Muscle layer of colon (tissue), 2 donors: ENCODE results near the gene KRT74.

Experiments used
- H3K27ac ChIP-seq: one replicate; pipeline ENCODE4 v1.7.0; 2013; ENCODE audit warnings: low read depth, mild to moderate bottlenecking, low read length, moderate library complexity
- H3K27me3 ChIP-seq, 2 donors: one replicate each; pipeline ENCODE4 v1.7.0; 2013; ENCODE audit warnings: low read length in 2 of 2, mild to moderate bottlenecking in 2 of 2; ENCODE audit not compliant: insufficient read depth in 2 of 2, control insufficient read depth in 1 of 2
- H3K36me3 ChIP-seq: one replicate; pipeline ENCODE4 v1.7.0; 2013; ENCODE audit warnings: mild to moderate bottlenecking, low read length; ENCODE audit not compliant: insufficient read depth
- H3K4me1 ChIP-seq: one replicate; pipeline ENCODE4 v1.7.0; 2013; ENCODE audit warnings: mild to moderate bottlenecking, low read length; ENCODE audit not compliant: insufficient read depth
- H3K4me3 ChIP-seq, 2 donors: one replicate each; pipeline ENCODE4 v1.7.0; 2013; ENCODE audit warnings: low read length in 2 of 2, low read depth in 1 of 2, mild to moderate bottlenecking in 1 of 2, moderate library complexity in 1 of 2
- H3K9ac ChIP-seq: one replicate; pipeline ENCODE4 v1.7.0; 2013; ENCODE audit warnings: low read length
- H3K9me3 ChIP-seq: one replicate; pipeline ENCODE4 v1.7.0; 2013; ENCODE audit warnings: mild to moderate bottlenecking, low read length
- donor health status: abdominal sarcoma.
- donor health status: Adenocarcinoma of cecum.

KRT74 gene

GRCh38 chr12:52573743-52574142 lies at the start of gene KRT74:
KRT74 (minus strand) TSS chr12:52573843; CDS start chr12:52573777, 66 bp downstream.
- Histone ChIP-seq H3K9ac (no peak within 1 kb of the TSS), H3K27me3 (no peaks in the 10 kb centered on the region)

GRCh38 chr12:52622349-52622748 lies 48.7 kb upstream of the KRT74 start:
- no peak overlapping the region for H3K4me3 ChIP-seq
- no peaks in the 10 kb centered on the region for H3K9me3 ChIP-seq
- no peaks in the 10 kb centered on the region for H3K4me1 ChIP-seq
- no peak overlapping the region for H3K9ac ChIP-seq
- H3K27ac ChIP-seq = no peak overlapping the region
- no peaks in the 10 kb centered on the region for H3K36me3 ChIP-seq
- H3K27me3 ChIP-seq = no peaks in the 10 kb centered on the region

More at GRCh38 chr12:52573743-52574142, at the start of gene KRT74:
- H3K36me3 ChIP-seq = no peaks in the 10 kb centered on the region
- no peak within 1 kb of the TSS for H3K27ac ChIP-seq
- H3K9me3 ChIP-seq = no peaks in the 10 kb centered on the region
- no peak within 1 kb of the TSS for H3K4me3 ChIP-seq
- no peaks in the 10 kb centered on the region for H3K4me1 ChIP-seq

- no peaks in the 10 kb centered on the region for H3K9me3 ChIP-seq
- H3K4me1 ChIP-seq = no peaks in the 10 kb centered on the region
- no peaks in the 10 kb centered on the region for H3K36me3 ChIP-seq
- no peak overlapping the region for H3K9ac ChIP-seq
- no peaks in the 10 kb centered on the region for H3K27me3 ChIP-seq
- no peak overlapping the region for H3K27ac ChIP-seq
- no peak overlapping the region for H3K4me3 ChIP-seq
Measured at GRCh38 chr12:52618866-52619265, 45.2 kb upstream of the KRT74 start.

- Histone ChIP-seq H3K9ac (no peak within 1 kb of the TSS), H3K36me3 (no peaks in the 10 kb centered on the region), H3K4me1 (no peaks in the 10 kb centered on the region), H3K9me3 (no peaks in the 10 kb centered on the region), H3K27ac (no peak within 1 kb of the TSS), H3K4me3 (no peak within 1 kb of the TSS), H3K27me3 (no peaks in the 10 kb centered on the region)
Measured at GRCh38 chr12:52618216-52618615, 44.6 kb upstream of the KRT74 start, which contains the start of gene KRT73. KRT73 (minus strand) TSS chr12:52618559; CDS start chr12:52618524, 35 bp downstream.

GRCh38 chr12:52617403-52617785 lies 43.8 kb upstream of the KRT74 start:
- no peak overlapping the region for H3K27ac ChIP-seq
- no peaks in the 10 kb centered on the region for H3K36me3 ChIP-seq
- H3K9me3 ChIP-seq = no peaks in the 10 kb centered on the region
- no peak overlapping the region for H3K9ac ChIP-seq
- H3K4me3 ChIP-seq = no peak overlapping the region
- no peaks in the 10 kb centered on the region for H3K27me3 ChIP-seq
- no peaks in the 10 kb centered on the region for H3K4me1 ChIP-seq

- Histone ChIP-seq H3K4me3 (no peak overlapping the region), H3K9ac (no peak overlapping the region), H3K27me3 (no peaks in the 10 kb centered on the region), H3K27ac (no peak overlapping the region), H3K4me1 (no peaks in the 10 kb centered on the region), H3K9me3 (no peaks in the 10 kb centered on the region), H3K36me3 (no peaks in the 10 kb centered on the region)
Measured at GRCh38 chr12:52616680-52617402, 43.2 kb upstream of the KRT74 start.

- Histone ChIP-seq H3K36me3 (no peaks in the 10 kb centered on the region), H3K27ac (no peak overlapping the region), H3K4me3 (no peak overlapping the region), H3K27me3 (no peaks in the 10 kb centered on the region), H3K9ac (no peak overlapping the region), H3K4me1 (no peaks in the 10 kb centered on the region), H3K9me3 (no peaks in the 10 kb centered on the region)
Measured at GRCh38 chr12:52615912-52616311, 42.3 kb upstream of the KRT74 start.

GRCh38 chr12:52615208-52615868 lies 41.7 kb upstream of the KRT74 start:
- H3K36me3 ChIP-seq = no peaks in the 10 kb centered on the region
- H3K27me3 ChIP-seq = peaks cover 0 to 6% of the 10 kb centered on the region in 2 donors
- no peaks in the 10 kb centered on the region for H3K9me3 ChIP-seq
- H3K4me1 ChIP-seq = no peaks in the 10 kb centered on the region
- H3K4me3 ChIP-seq = no peak overlapping the region
- no peak overlapping the region for H3K27ac ChIP-seq
- no peak overlapping the region for H3K9ac ChIP-seq

- Histone ChIP-seq H3K4me1 (no peaks in the 10 kb centered on the region), H3K27me3 (peaks cover 0 to 6% of the 10 kb centered on the region in 2 donors), H3K9me3 (no peaks in the 10 kb centered on the region), H3K27ac (no peak overlapping the region), H3K4me3 (no peak overlapping the region), H3K36me3 (no peaks in the 10 kb centered on the region), H3K9ac (no peak overlapping the region)
Measured at GRCh38 chr12:52614381-52615207, 41.0 kb upstream of the KRT74 start.

- Histone ChIP-seq H3K9me3 (no peaks in the 10 kb centered on the region), H3K9ac (no peak overlapping the region), H3K4me1 (no peaks in the 10 kb centered on the region), H3K27ac (no peak overlapping the region), H3K27me3 (peaks cover 0 to 11% of the 10 kb centered on the region in 2 donors), H3K4me3 (no peak overlapping the region), H3K36me3 (no peaks in the 10 kb centered on the region)
Measured at GRCh38 chr12:52613384-52614030, 39.9 kb upstream of the KRT74 start.
